ENCODE measurements around the gene TNFRSF4.
A peak's percentile ranks its signal among the peaks of the same experiment; 100 is the strongest.

The TNFRSF4 gene

DNA sequence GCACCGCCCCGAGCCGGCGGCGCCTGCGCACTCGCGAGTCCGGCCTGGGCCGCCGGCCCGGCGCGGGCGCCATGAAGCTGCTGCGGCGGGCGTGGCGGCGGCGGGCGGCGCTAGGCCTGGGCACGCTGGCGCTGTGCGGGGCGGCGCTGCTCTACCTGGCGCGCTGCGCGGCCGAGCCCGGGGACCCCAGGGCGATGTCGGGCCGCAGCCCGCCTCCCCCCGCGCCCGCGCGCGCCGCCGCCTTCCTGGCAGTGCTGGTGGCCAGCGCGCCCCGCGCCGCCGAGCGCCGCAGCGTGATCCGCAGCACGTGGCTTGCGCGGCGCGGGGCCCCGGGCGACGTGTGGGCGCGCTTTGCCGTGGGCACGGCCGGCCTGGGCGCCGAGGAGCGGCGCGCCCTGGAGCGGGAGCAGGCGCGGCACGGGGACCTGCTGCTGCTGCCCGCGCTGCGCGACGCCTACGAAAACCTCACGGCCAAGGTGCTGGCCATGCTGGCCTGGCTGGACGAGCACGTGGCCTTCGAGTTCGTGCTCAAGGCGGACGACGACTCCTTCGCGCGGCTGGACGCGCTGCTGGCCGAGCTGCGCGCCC, 18.3 kb upstream of the TNFRSF4 start, which contains the start of gene B3GALT6:
Gene B3GALT6 (plus strand): TSS at position 30 of the 588 bp plus-strand sequence. CDS start 42 bp downstream, at position 72.
- Mint-ChIP-seq H3K27me3 (no peaks in the 10 kb centered on the region), H3K36me3 (peaks cover 5% of the 10 kb centered on the region), H3K27ac (peak within 1 kb of the TSS; percentile 81), H3K4me3 (peak within 1 kb of the TSS; percentile 90), H3K9me3 (no peaks in the 10 kb centered on the region), H3K4me1 (peaks cover 21% of the 10 kb centered on the region)
- ATAC-seq (ENCODE audit: low read depth) (no peak), DNase-seq (ENCODE audit: low spot score in 2 of 2) (no peak)

DNA sequence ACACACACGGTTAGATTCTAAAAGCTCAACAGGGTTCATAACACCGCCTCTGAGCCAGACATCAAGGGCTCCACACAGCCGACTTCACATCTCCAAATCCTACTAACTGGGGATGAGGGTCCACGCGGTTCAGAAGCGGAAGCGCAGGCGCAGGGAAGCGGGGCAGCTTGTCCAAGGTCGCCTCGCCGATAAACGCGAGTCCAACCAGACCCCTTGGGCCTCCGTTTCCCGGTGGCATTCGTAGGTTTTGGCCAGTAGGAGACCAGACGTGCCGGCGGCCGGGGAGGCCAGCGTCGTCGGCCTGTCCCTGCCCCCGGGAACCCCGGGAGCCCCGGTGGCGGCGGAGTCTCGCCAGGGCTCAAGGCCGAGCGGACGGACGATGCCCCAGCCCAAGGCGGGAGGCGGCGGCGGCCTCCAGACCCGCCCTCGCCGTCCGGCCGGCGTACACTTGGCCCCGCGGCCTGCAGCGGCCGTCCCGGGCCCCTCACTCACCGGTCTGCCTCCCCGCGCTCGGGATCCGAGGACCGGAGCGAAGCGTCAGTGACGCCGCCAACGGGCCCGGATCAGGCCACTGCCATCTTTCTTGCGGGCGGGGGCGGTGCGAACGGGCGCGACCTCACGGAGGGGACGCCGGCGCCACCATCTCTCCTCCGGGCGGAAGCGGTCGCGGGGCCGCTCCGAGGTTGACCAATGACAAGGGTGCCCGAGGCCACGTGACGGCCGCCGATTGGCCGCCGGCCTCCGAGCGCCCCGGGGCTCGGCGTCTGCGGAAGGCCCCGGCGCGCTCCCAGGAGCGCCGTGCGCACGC, 17.7 kb upstream of the TNFRSF4 start, which contains the start of gene SDF4:
Gene SDF4 (minus strand): TSS at position 602 of the 808 bp plus-strand sequence. CDS start 3,229 bp downstream, outside the sequence.
- Mint-ChIP-seq H3K4me1 (peaks cover 21% of the 10 kb centered on the region), H3K9me3 (no peaks in the 10 kb centered on the region), H3K27me3 (no peaks in the 10 kb centered on the region), H3K27ac (peak within 1 kb of the TSS; percentile 81), H3K4me3 (peak within 1 kb of the TSS; percentile 90), H3K36me3 (peaks cover 5% of the 10 kb centered on the region)
- ATAC-seq (ENCODE audit: low read depth) (peak; percentile 95), DNase-seq (ENCODE audit: low spot score in 2 of 2) (peak; percentile 93 to 94)

DNA sequence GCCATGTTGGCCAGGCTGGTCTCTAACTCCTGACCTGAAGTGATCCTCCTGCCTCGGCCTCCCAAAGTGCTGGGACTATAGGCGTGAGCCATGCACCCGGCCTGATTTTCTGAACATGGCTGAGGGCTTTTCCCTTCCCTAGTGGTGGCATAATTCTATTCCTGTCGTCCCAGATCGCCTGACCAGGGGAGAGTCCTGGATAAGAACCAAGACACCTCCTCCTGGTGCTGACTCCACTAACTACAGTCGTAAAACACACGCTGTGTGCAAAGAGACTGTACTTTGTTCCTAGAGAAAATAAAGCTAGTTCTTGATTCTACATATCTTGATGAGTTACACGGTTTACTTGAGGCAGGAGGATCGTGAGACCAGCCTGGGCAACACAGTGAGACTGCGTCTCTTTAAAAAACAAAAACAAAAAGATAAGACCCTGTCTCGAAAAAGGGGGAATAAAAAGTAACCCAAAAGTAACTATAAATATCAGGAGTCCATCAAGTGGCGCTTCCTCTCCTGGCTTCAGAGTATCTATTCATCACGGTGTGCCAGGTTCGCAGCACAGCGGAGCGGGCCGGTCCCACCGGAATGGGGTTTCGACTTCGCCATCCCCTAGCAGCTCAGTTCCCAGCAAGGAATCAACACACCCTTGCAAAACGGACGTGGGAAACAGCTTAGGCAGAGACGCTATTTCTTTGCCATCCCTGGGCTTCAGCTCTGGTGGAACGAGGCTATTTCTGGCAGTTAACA, 16.9 kb upstream of the TNFRSF4 start:
- peak overlapping the region; percentile 90 for H3K4me3 Mint-ChIP-seq
- H3K27me3 Mint-ChIP-seq: no peaks in the 10 kb centered on the region
- DNase-seq (ENCODE audit: low spot score in 2 of 2) (no peak), ATAC-seq (ENCODE audit: low read depth) (no peak)
- H3K36me3 Mint-ChIP-seq: peaks cover 7% of the 10 kb centered on the region
- peak overlapping the region; percentile 81 for H3K27ac Mint-ChIP-seq
- H3K4me1 Mint-ChIP-seq: peaks cover 23% of the 10 kb centered on the region
- no peaks in the 10 kb centered on the region for H3K9me3 Mint-ChIP-seq

- Mint-ChIP-seq H3K9me3 (no peaks in the 10 kb centered on the region), H3K4me1 (peaks cover 26% of the 10 kb centered on the region), H3K4me3 (peak overlapping the region; percentile 57), H3K27ac (no peak overlapping the region), H3K36me3 (peaks cover 13% of the 10 kb centered on the region), H3K27me3 (no peaks in the 10 kb centered on the region)
- DNase-seq (ENCODE audit: low spot score in 2 of 2) (no peak), ATAC-seq (ENCODE audit: low read depth) (no peak)
Measured at GRCh38 chr1:1229770-1230169, 15.8 kb upstream of the TNFRSF4 start.

GRCh38 chr1:1228596-1229321, 14.8 kb upstream of the TNFRSF4 start:
- H3K36me3 Mint-ChIP-seq: peaks cover 17% of the 10 kb centered on the region
- H3K9me3 Mint-ChIP-seq: no peaks in the 10 kb centered on the region
- ATAC-seq (ENCODE audit: low read depth): no peak
- DNase-seq (ENCODE audit: low spot score in 2 of 2): no peak
- peak overlapping the region; percentile 41 for H3K27ac Mint-ChIP-seq
- peaks cover 19% of the 10 kb centered on the region for H3K4me1 Mint-ChIP-seq
- no peaks in the 10 kb centered on the region for H3K27me3 Mint-ChIP-seq
- no peak overlapping the region for H3K4me3 Mint-ChIP-seq

DNA sequence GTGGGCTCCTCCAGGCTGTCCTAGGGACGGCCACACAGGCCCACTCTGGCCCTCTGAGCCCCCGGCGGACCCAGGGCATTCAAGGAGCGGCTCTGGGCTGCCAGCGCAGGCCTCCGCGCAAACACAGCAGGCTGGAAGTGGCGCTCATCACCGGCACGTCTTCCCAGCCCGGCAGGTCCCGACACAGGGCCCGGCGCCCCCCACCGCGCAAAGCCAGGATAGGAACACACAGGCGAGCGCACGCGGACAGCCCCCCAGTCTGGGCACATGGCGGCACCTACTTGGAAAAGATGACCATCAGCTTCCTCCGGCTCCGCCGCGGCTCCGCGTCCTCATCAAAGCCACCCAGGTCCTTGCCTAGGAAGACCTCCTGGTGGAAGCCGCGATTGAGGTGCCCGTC, 14.2 kb upstream of the TNFRSF4 start:
- H3K4me3 Mint-ChIP-seq: no peak overlapping the region
- H3K36me3 Mint-ChIP-seq: peaks cover 21% of the 10 kb centered on the region

GRCh38 chr1:1227386-1227785, 13.4 kb upstream of the TNFRSF4 start:
- Mint-ChIP-seq H3K27ac (no peak overlapping the region), H3K27me3 (no peaks in the 10 kb centered on the region), H3K4me3 (no peak overlapping the region), H3K4me1 (peaks cover 17% of the 10 kb centered on the region), H3K9me3 (no peaks in the 10 kb centered on the region), H3K36me3 (peaks cover 27% of the 10 kb centered on the region)
- DNase-seq (ENCODE audit: low spot score in 2 of 2) (no peak), ATAC-seq (ENCODE audit: low read depth) (no peak)

More for the DNA sequence above, 14.2 kb upstream of the TNFRSF4 start:
- Mint-ChIP-seq H3K27ac (no peak overlapping the region), H3K27me3 (no peaks in the 10 kb centered on the region), H3K4me1 (peaks cover 17% of the 10 kb centered on the region), H3K9me3 (no peaks in the 10 kb centered on the region)
- no peak for DNase-seq (ENCODE audit: low spot score in 2 of 2)
- no peak for ATAC-seq (ENCODE audit: low read depth)

- Mint-ChIP-seq H3K4me1 (peaks cover 17% of the 10 kb centered on the region), H3K27me3 (no peaks in the 10 kb centered on the region), H3K36me3 (peaks cover 27% of the 10 kb centered on the region), H3K27ac (no peak overlapping the region), H3K4me3 (no peak overlapping the region), H3K9me3 (no peaks in the 10 kb centered on the region)
- ATAC-seq (ENCODE audit: low read depth) (no peak), DNase-seq (ENCODE audit: low spot score in 2 of 2) (no peak)
Measured at GRCh38 chr1:1226566-1227362, 12.8 kb upstream of the TNFRSF4 start.

- H3K27me3 Mint-ChIP-seq: no peaks in the 10 kb centered on the region
- ATAC-seq (ENCODE audit: low read depth) (no peak), DNase-seq (ENCODE audit: low spot score in 2 of 2) (no peak)
- H3K4me3 Mint-ChIP-seq: no peak overlapping the region
- peaks cover 17% of the 10 kb centered on the region for H3K4me1 Mint-ChIP-seq
- no peak overlapping the region for H3K27ac Mint-ChIP-seq
- no peaks in the 10 kb centered on the region for H3K9me3 Mint-ChIP-seq
- H3K36me3 Mint-ChIP-seq: peaks cover 30% of the 10 kb centered on the region
Measured at GRCh38 chr1:1225913-1226312, 12.0 kb upstream of the TNFRSF4 start.

GRCh38 chr1:1225238-1225845, 11.4 kb upstream of the TNFRSF4 start:
- H3K4me1 Mint-ChIP-seq: peaks cover 13% of the 10 kb centered on the region
- ATAC-seq (ENCODE audit: low read depth) (no peak), DNase-seq (ENCODE audit: low spot score in 2 of 2) (no peak)
- H3K9me3 Mint-ChIP-seq: no peaks in the 10 kb centered on the region
- H3K4me3 Mint-ChIP-seq: no peak overlapping the region
- H3K27ac Mint-ChIP-seq: no peak overlapping the region
- peaks cover 33% of the 10 kb centered on the region for H3K36me3 Mint-ChIP-seq
- no peaks in the 10 kb centered on the region for H3K27me3 Mint-ChIP-seq

DNA sequence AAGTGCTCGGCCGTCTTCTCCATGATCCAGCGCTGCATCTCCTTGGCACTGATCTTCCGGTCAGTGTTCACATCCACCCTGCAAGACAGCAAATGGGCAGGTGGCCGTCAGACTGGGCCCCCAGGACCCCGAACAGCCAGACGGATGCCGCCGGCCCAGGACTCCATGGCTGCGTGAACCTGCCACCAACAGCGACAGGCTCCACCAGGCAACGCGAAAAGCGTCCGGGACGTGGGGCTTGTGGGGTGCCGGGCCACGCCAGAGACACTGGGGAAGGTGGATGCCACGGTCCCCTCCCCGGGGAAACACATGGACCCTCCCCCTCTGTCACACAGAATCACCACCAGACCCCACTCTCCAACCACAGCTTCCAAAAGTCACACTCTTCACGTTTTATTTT, 9.9 kb upstream of the TNFRSF4 start:
- peaks cover 32% of the 10 kb centered on the region for H3K36me3 Mint-ChIP-seq

GRCh38 chr1:1223321-1223720, 9.4 kb upstream of the TNFRSF4 start:
- no peak overlapping the region for H3K27ac Mint-ChIP-seq
- H3K9me3 Mint-ChIP-seq: no peaks in the 10 kb centered on the region
- ATAC-seq (ENCODE audit: low read depth) (no peak), DNase-seq (ENCODE audit: low spot score in 2 of 2) (no peak)
- peaks cover 6% of the 10 kb centered on the region for H3K4me1 Mint-ChIP-seq
- H3K36me3 Mint-ChIP-seq: peaks cover 33% of the 10 kb centered on the region
- H3K4me3 Mint-ChIP-seq: no peak overlapping the region
- H3K27me3 Mint-ChIP-seq: no peaks in the 10 kb centered on the region

More for the DNA sequence above, 9.9 kb upstream of the TNFRSF4 start:
- ATAC-seq (ENCODE audit: low read depth) (no peak), DNase-seq (ENCODE audit: low spot score in 2 of 2) (no peak)
- Mint-ChIP-seq H3K4me3 (no peak overlapping the region), H3K27ac (no peak overlapping the region), H3K27me3 (no peaks in the 10 kb centered on the region), H3K9me3 (no peaks in the 10 kb centered on the region), H3K4me1 (peaks cover 6% of the 10 kb centered on the region)

Measured in memory B cell (primary cell).